PFSK-1 (cell line): Measurements from ENCODE around the gene CPPED1.

Source experiments
- FOXP2 ChIP-seq: optimal IDR thresholded peaks from 2 replicates; pipeline ENCODE3; 2011; ENCODE audit warnings: borderline replicate concordance, control low read depth, inconsistent platforms; ENCODE audit not compliant: insufficient read depth; ENCODE audit errors: extremely low read length, extremely low read depth
- POLR2AphosphoS5 ChIP-seq: IDR thresholded peaks from 2 replicates; pipeline ENCODE4 v1.6.1; 2012; ENCODE audit warnings: low read depth, mild to moderate bottlenecking, control low read depth, low read length, moderate library complexity
- SIN3A ChIP-seq: IDR thresholded peaks from 2 replicates; pipeline ENCODE4 v1.6.1; 2012; ENCODE audit warnings: mild to moderate bottlenecking, low read length, moderate library complexity, borderline replicate concordance; ENCODE audit not compliant: insufficient read depth
- TAF1 ChIP-seq: IDR thresholded peaks from 2 replicates; pipeline ENCODE4 v1.6.1; 2012; ENCODE audit warnings: low read length, control low read depth, borderline replicate concordance; ENCODE audit not compliant: insufficient read depth
- TF ChIP-seq, protein P1 (sequence below), 2 experiments: IDR thresholded peaks; 2 replicates each; pipeline versions ENCODE4 v1.6.1 to v1.8.0; 2011 to 2012; ENCODE audit warnings: low read depth in 2 of 2, low read length in 2 of 2, control low read depth in 1 of 2, inconsistent platforms in 1 of 2, mild to moderate bottlenecking in 1 of 2, moderate library complexity in 1 of 2; ENCODE audit not compliant: insufficient read depth in 1 of 2

CPPED1 gene

DNA sequence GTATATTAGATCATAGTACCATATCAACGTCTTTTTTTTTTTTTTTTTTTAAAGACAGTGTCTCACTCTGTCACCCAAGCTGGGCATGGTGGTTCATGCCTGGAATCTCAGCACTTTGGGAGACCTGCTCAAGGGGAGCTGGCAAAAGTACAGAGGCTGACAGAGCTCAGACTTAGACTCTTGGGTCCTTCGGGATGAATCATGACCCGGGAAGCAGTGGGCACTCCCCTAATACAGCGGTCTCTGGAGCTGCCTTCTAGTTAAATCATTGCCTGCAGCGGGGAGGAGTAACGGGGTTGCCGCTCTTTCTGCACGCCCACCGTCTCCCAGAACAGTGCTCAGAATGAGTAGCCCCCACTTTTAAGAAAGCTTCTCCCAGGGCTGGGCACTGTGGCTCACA is 174.4 kb downstream of the CPPED1 start:
- TF ChIP-seq SIN3A (no peak), POLR2AphosphoS5 (no peak), FOXP2 (no peak), TAF1 (no peak)
- TF ChIP-seq, protein P1, sequence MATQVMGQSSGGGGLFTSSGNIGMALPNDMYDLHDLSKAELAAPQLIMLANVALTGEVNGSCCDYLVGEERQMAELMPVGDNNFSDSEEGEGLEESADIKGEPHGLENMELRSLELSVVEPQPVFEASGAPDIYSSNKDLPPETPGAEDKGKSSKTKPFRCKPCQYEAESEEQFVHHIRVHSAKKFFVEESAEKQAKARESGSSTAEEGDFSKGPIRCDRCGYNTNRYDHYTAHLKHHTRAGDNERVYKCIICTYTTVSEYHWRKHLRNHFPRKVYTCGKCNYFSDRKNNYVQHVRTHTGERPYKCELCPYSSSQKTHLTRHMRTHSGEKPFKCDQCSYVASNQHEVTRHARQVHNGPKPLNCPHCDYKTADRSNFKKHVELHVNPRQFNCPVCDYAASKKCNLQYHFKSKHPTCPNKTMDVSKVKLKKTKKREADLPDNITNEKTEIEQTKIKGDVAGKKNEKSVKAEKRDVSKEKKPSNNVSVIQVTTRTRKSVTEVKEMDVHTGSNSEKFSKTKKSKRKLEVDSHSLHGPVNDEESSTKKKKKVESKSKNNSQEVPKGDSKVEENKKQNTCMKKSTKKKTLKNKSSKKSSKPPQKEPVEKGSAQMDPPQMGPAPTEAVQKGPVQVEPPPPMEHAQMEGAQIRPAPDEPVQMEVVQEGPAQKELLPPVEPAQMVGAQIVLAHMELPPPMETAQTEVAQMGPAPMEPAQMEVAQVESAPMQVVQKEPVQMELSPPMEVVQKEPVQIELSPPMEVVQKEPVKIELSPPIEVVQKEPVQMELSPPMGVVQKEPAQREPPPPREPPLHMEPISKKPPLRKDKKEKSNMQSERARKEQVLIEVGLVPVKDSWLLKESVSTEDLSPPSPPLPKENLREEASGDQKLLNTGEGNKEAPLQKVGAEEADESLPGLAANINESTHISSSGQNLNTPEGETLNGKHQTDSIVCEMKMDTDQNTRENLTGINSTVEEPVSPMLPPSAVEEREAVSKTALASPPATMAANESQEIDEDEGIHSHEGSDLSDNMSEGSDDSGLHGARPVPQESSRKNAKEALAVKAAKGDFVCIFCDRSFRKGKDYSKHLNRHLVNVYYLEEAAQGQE (IDR thresholded peaks at IDR 0.05; ENCODE audit: insufficient read depth in 1 of 2, low read depth in 2 of 2, low read length in 2 of 2) = no peak

- no peak for TF ChIP-seq POLR2AphosphoS5
- no peak for TF ChIP-seq SIN3A
- TF ChIP-seq TAF1 = no peak
- no peak for TF ChIP-seq FOXP2
- TF ChIP-seq, protein P1 (IDR thresholded peaks at IDR 0.05; ENCODE audit: insufficient read depth in 1 of 2, low read depth in 2 of 2, low read length in 2 of 2) = no peak
Measured at GRCh38 chr16:12628536-12628935, 175.2 kb downstream of the CPPED1 start.

GRCh38 chr16:12627394-12627793 is 176.3 kb downstream of the CPPED1 start:
- TF ChIP-seq, protein P1 (IDR thresholded peaks at IDR 0.05; ENCODE audit: insufficient read depth in 1 of 2, low read depth in 2 of 2, low read length in 2 of 2) = no peak
- TF ChIP-seq POLR2AphosphoS5 = no peak
- no peak for TF ChIP-seq SIN3A
- TF ChIP-seq FOXP2 = no peak
- TF ChIP-seq TAF1 = no peak

DNA sequence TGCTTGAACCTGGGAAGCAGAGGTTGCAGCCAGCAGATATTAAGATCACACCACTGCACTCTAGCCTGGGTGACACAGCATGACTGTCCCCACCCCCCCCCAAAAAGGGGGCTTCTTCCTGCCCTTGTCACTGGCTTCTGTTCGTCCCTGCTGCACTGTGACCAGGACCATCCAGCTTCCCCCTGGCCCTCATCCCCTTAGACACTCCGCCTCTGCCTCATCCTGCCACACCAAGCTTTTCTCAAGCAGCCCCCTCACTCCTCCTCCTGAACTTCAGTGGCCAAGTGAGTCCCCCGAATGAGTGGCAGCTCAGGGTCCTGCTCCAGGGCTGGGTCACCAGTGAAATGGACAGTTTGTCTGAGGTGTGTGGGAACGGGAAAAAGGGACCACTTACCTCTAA is 177.3 kb downstream of the CPPED1 start:
- TF ChIP-seq FOXP2 (no peak), TAF1 (no peak), POLR2AphosphoS5 (no peak), SIN3A (no peak)
- TF ChIP-seq, protein P1 (IDR thresholded peaks at IDR 0.05; ENCODE audit: insufficient read depth in 1 of 2, low read depth in 2 of 2, low read length in 2 of 2) = no peak

DNA sequence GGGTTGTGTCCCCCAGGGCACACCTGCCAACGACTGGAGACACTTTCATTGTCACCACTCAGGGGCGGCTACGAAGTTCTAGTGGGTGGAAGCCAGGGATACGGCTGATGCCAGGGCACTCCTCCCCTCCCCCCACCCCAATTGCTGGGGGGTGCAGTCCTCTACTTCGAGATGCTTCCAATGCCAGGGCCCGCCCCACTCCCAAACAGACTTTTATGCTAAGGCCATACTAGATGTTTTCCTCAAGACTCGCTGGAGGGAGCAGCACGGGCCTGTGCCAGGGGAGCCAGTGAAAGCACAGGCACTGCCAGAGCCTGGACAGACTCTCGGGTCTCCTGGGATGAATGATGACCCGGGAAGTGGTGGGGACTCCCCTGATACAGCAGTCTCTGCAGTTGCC is 178.0 kb downstream of the CPPED1 start:
- TF ChIP-seq POLR2AphosphoS5 = no peak
- no peak for TF ChIP-seq TAF1
- TF ChIP-seq FOXP2 = no peak
- TF ChIP-seq, protein P1 (IDR thresholded peaks at IDR 0.05; ENCODE audit: insufficient read depth in 1 of 2, low read depth in 2 of 2, low read length in 2 of 2) = no peak
- no peak for TF ChIP-seq SIN3A
